ENCODE measurements around the gene UNC80. TPM values are rescaled to one million over a fixed set of nuclear protein-coding genes. Genes with fewer than 3 reads are reported as not detected.

UNC80 gene
- total RNA-seq, 2 experiments from 2014 or later = not detected

GRCh38 chr2:209901172-209901571, 129.5 kb downstream of the UNC80 start:
- CTCF ChIA-PET = no interaction called here
- POLR2A ChIA-PET = no interaction called here

GRCh38 chr2:209905691-209906090, 134.1 kb downstream of the UNC80 start:
- CTCF ChIA-PET = no interaction called here
- POLR2A ChIA-PET = no interaction called here

GRCh38 chr2:209907746-209908145, 136.1 kb downstream of the UNC80 start:
- CTCF ChIA-PET = no interaction called here
- POLR2A ChIA-PET = no interaction called here

- CTCF ChIA-PET = no interaction called here
- POLR2A ChIA-PET = no interaction called here
Measured at GRCh38 chr2:209908511-209908910, 136.9 kb downstream of the UNC80 start.

- CTCF ChIA-PET = no interaction called here
Measured at GRCh38 chr2:209911486-209911885, 139.9 kb downstream of the UNC80 start.

GRCh38 chr2:209913786-209914345, 142.2 kb downstream of the UNC80 start:
- POLR2A ChIA-PET = no interaction called here
- CTCF ChIA-PET = no interaction called here

More at GRCh38 chr2:209911486-209911885, 139.9 kb downstream of the UNC80 start:
- POLR2A ChIA-PET = no interaction called here

- CTCF ChIA-PET = no interaction called here
- POLR2A ChIA-PET = no interaction called here
Measured at GRCh38 chr2:209917154-209917771, 145.6 kb downstream of the UNC80 start.

- POLR2A ChIA-PET = no interaction called here
Measured at GRCh38 chr2:209918251-209918650, 146.6 kb downstream of the UNC80 start.

GRCh38 chr2:209922116-209922515, 150.5 kb downstream of the UNC80 start:
- CTCF ChIA-PET = no interaction called here

More at GRCh38 chr2:209918251-209918650, 146.6 kb downstream of the UNC80 start:
- CTCF ChIA-PET = no interaction called here

GRCh38 chr2:209929369-209929768, 157.7 kb downstream of the UNC80 start:
- ChIA-PET POLR2A (no interaction called here), CTCF (interaction anchor here (0.8 kb wide), 1 partner anchor 9 kb away, joined by 4 read pairs; no protein-coding TSS in a partner anchor)

More at GRCh38 chr2:209922116-209922515, 150.5 kb downstream of the UNC80 start:
- POLR2A ChIA-PET = no interaction called here

- ChIA-PET POLR2A (no interaction called here), CTCF (no interaction called here)
Measured at GRCh38 chr2:209933499-209934483, 162.2 kb downstream of the UNC80 start.

- POLR2A ChIA-PET = no interaction called here
- CTCF ChIA-PET = no interaction called here
Measured at GRCh38 chr2:209936106-209936666, 164.6 kb downstream of the UNC80 start.

GRCh38 chr2:209937893-209938292, 166.3 kb downstream of the UNC80 start:
- POLR2A ChIA-PET = no interaction called here
- CTCF ChIA-PET = no interaction called here

GRCh38 chr2:209938906-209939305, 167.3 kb downstream of the UNC80 start:
- ChIA-PET POLR2A (interaction anchor here (0.6 kb wide), 1 partner anchor 14 kb away, joined by 3 read pairs; no protein-coding TSS in a partner anchor), CTCF (no interaction called here)

GRCh38 chr2:209940936-209941335, 169.3 kb downstream of the UNC80 start:
- POLR2A ChIA-PET = no interaction called here
- CTCF ChIA-PET = no interaction called here

GRCh38 chr2:209942426-209942825, 170.8 kb downstream of the UNC80 start:
- POLR2A ChIA-PET = no interaction called here
- CTCF ChIA-PET = interaction anchor here (1.0 kb wide), 1 partner anchor 19 kb away, joined by 3 read pairs; no protein-coding TSS in a partner anchor

- ChIA-PET POLR2A (no interaction called here), CTCF (interaction anchor here (1.3 kb wide), 1 partner anchor 18 kb away, joined by 3 read pairs; no protein-coding TSS in a partner anchor)
Measured at GRCh38 chr2:209942936-209943605, 171.4 kb downstream of the UNC80 start.

GRCh38 chr2:209943776-209944175, 172.1 kb downstream of the UNC80 start:
- ChIA-PET POLR2A (no interaction called here), CTCF (interaction anchor here (1.3 kb wide), 1 partner anchor 17 kb away, joined by 3 read pairs; no protein-coding TSS in a partner anchor)

GRCh38 chr2:209946539-209946938, 174.9 kb downstream of the UNC80 start:
- ChIA-PET CTCF (no interaction called here), POLR2A (no interaction called here)

GRCh38 chr2:209956271-209956670, 184.6 kb downstream of the UNC80 start:
- CTCF ChIA-PET = no interaction called here
- POLR2A ChIA-PET = no interaction called here
